HG03103 (cell line): Measurements from ENCODE around the gene DGKI.

Experiments used
- ATAC-seq: cut with Tn5 transposase; IDR thresholded peaks from one replicate; pipeline ENCODE4 v1.9.1; 2021; ENCODE audit warnings: low read depth; ENCODE audit not compliant: unreplicated experiment

Gene DGKI

DNA sequence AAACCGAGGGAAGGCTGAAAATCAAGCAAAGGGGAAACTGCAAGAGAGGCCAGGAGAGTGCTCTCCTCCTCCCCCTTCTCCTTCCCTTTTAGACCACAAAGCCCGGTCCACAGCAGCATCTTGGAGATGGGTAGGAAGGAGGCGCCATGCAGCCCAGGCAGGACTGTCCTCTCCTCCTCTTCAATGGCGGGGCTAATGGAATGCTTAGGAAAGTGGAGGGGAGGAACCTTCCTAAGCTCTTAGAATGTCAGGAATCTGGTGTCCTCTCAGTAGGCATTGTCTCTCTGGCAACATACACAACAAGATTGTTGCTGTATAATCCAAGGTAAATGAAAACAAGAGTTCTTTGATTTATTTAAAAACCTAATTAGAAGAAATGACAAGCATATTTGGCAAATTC lies 185.1 kb downstream of the DGKI start:
- no peak for ATAC-seq

- ATAC-seq = no peak
These were observed 188.4 kb downstream of the DGKI start for GRCh38 chr7:137658190-137658900.

- no peak for ATAC-seq
These were observed 189.1 kb downstream of the DGKI start for GRCh38 chr7:137657476-137658189.

- no peak for ATAC-seq
These were observed 189.9 kb downstream of the DGKI start for GRCh38 chr7:137656850-137657232.

DNA sequence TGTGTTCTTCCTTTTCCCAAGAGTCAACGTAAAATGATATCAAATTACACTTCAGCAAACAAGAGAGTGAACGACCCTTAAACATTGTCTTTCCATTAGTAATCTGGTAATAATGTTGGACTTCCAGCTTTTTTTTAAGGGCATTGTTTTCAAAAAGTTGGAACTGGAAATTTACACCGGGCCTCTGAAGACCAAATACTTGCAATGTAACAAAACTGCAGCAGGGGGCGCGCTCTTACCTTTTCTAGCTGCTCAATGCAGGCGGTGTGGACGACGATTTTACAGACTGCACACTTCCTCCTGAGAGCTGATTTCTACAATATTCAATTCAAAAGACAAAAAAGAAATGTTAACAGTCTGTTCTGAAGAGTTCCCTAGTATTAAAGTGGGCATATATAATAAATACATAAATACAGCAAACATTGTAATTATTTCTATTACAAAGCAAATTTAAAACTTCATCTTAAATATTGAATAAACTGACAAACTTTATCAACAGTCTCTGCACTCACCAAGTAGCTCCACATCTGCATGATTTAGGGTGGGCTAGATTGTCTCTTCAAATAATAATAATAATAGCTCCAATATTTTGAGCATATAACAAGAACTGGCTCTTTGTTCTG lies 190.4 kb downstream of the DGKI start:
- peak; percentile 81 for ATAC-seq

DNA sequence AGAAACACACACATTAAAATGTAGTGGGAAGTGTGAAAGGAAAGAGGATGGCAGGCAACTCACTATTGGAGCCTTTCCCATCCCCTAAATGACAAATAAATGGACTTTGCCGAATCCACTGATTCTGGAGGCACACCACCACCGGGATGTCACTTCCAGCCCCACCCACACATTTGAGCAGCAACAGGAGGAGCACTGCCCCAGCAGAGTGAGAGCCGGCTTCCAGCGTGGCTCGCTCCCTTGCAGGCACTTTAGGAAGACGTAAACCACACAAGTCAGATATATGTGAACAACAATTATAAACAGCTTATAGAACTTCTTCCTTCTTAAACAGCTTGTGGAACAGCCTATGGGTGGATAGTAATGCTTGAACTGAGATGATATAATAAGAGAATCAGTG lies 191.0 kb downstream of the DGKI start:
- ATAC-seq = no peak

DNA sequence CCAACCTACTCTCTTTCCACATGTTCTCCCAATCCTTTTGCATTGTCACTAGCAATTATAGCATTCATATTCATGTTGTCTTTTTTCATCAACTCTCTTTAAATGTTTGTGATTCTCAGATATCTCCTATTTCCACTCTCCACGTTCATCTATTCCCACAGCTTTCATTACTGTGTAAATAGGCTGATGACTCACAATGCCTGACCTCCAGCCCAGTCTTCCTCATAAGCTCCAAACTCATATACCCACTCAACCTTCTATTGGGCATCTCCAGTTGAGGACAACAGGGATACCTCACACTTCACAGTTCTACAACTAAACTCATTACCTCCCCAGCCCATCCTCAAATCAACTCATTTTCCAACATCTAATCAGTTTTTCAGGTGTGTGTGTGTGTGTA lies 194.1 kb downstream of the DGKI start:
- no peak for ATAC-seq

DNA sequence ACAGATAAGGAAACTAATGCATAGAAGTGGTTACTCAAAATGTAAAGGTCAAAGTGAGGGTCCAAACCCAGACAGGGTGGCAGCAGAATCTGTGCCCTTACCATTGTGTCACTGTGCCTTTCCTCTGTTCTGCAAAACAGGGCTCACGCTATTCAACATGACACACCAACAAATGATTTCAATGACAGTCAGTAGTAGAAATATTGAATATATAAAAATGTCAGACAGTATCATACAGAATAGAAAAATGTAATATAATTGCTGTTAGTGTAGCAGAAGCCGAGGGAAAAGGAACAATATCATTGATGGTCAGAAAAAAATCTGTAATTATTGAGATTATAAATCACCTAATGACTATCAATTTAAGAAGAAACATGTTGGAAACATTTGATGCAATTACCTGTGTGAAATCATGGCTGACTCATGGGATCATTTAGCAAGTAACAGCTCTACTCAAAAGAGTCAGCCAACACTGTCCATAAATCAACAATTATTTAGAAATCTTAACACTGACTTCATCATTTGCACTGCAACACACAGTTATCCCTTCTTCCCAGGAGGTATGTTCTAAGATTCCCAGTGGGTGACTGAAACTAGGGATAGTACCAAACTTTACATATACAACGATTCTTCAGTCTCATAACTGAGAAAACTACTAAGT lies 198.7 kb downstream of the DGKI start:
- no peak for ATAC-seq

DNA sequence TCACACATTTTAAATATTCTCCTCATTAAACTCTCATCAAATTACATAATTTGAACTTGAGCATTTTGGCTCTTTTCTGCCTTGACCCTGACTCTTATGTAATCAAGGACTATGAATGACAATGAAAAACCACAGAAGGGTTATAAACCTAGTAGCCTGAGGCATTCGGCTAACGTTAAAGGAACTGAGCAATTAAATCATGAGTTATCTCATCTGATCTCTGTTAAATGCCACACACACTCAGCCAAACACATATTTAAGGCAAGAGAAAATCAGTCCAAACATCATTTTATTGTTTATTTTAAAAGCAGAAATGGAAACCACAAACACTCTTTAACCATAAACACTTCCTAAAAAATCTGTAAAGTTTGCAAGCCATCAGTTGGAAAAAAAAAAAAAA lies 204.3 kb downstream of the DGKI start:
- ATAC-seq = no peak

- ATAC-seq = no peak
These were observed 204.7 kb downstream of the DGKI start for GRCh38 chr7:137642031-137642430.

GRCh38 chr7:137636376-137636775 lies 210.4 kb downstream of the DGKI start:
- ATAC-seq = no peak

DNA sequence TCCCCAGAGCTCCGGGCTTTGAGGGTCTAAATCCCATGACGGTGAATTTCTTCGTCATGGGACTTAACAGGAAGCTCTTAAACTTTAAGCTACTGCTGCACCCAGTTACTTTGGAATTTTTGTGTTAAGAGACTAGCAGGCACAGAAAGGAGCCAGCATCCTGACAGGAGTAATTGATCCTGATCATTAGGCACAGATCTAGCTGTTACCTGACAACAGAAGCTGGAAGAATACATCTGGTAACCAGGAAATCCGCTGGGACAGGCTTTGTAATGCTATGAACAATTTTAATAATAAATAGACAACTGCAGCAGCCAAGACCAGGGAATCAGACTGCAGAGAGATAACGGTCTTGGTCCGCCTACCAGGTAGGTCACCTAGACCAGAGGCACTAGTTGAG lies 210.9 kb downstream of the DGKI start:
- no peak for ATAC-seq

DNA sequence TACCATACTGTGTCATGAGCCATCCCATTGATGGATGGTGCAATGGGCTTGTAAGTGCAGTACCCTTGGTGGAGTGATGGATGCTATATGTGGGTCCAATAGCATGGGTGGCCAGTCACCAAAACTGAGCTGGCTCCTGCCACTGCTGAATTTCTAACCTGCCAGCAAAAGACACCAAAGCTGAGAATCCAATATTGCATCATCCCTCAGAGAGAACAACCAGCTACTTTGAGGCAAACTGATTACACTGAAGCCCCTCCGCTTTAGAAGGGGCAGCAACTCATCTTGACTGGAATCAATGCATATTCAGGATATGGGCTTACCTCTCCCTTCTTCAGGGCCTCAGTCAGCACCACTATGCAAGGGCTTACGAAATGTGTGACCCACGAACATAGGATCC lies 211.6 kb downstream of the DGKI start:
- no peak for ATAC-seq

DNA sequence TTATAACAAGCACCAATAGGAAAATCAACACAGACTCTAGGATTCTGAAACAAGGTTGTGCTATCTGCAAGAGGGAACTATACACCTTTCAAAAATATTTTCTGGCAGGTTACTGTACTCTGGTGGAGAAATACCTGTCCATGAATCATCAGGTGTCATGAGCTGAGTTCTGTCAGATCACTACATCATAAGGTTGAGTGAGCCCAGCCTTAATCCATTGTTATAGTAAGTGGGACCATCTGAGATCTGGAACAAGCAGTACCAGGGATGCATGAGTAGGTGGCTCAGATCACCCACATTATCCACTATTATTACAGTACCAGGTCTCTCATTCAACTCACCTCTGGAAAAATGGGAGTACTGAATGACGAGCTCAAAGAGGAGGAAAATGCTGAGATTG lies 212.4 kb downstream of the DGKI start:
- ATAC-seq = no peak

DNA sequence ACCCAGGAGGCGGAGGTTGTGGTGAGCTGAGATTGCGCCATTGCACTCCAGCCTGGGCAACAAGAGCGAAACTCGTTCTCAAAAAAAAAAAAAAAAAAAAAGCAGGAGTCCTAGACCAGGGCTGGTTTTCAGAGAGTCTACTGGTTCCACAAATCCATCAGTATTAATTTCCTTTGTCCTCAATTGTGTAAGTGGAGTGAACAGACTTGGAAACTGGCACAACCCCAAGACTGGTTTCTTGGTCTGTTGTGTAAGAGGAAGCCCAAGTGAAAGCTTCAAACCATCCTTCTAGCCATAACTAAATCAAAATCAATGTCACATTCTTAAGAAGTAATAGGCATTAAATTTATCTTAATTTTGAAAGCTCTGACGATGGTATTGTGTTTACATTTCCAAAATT lies 213.6 kb downstream of the DGKI start:
- no peak for ATAC-seq

DNA sequence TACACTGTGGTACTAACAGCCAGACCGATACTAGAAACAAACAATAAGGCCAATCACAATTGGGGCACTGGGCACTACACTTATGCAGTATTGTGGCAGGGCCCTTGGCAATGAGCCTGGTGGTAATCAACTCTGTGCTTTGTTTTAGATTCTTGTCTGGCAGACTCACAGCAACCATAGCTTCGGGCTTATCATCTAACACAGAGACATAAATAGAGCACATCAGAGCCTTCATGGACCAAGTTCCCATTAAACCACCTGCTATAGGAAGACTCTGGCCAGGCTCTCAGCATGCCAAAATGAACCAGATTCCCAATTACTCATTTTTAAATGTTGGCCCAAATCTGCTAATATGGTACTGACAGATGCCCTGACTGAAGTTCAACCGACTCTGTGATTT lies 218.6 kb downstream of the DGKI start:
- no peak for ATAC-seq

DNA sequence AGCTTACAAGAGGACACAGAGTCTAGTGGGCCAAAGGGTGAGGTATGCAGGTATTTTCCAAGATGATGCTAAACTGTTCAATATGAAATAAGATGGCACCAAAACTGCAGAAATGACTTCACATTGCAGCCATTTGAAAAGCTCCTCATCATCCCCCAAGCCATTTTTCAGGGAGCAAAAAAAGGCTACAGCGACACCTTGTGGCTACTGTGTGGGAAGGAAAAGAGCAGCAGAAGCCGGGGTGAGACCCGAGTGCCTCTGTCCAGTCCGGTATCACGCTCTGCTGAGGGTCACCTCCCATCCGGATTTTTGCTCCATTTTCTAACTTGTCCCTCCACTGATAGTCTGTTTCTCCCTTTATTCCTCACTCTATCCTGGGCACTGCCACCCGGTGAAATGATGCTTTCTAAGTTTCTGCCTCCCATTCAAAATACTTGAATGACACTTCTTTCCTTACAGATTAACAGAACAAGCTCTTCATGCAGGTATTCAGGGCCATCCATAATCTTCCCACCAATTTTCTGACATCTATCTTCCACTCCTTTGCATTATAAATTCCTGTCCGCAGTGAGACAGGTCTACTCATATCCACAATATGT lies 220.2 kb downstream of the DGKI start:
- ATAC-seq = peak; percentile 92

DNA sequence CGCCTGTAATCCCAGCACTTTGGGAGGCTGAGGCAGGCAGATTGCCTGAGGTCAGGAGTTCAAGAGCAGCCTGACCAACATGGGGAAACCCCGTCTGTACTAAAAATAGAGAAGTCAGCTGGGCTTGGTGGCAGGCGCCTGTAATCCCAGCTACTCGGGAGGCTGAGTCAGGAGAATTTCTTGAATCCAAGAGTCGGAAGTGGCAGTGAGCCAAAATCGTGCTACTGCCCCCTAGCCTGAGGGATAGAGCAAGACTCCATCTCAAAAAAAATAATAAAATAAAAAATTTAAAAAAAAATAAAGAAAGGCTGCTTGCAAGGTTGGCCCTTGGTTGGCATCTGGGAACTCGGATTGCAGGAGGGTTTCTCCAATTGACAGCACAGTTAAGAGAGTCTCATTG lies 221.6 kb downstream of the DGKI start:
- no peak for ATAC-seq

DNA sequence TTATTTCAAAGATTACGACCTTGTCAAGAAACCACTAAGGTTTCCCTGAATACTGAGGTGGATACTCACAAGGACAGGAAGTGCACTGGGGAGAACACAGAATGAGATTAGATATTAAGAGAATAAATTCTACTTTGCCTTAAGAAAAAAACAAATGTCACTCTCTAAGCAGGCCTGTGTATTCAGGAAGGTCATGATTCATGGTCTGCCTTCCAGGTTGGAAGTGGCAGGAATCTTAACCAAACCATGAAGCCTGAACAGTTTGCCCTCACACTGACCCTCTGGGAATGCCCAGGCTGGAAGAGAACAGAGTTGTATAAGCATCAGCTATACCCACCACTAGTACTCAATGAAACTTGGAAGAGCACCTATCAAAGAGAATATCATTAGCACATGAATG lies 227.6 kb downstream of the DGKI start:
- ATAC-seq = no peak

DNA sequence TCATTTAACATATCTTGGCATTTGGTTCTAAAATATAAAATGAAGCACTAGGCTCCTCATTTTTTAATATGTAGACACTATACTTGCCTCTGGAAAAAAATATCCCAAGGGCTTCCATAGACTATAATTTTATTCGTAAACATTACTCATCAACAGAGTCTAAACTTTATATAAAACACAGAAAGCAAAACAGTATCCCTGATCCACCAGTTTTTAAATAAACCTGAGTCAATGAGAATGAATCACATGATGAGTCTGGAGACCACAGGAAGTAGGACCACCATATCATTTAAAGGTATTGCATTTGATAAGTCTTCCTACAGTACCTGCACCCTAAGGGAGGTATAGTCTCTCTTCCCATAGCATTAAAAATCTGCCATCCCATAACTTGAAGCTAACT lies 228.0 kb downstream of the DGKI start:
- no peak for ATAC-seq

- ATAC-seq = no peak
These were observed 233.7 kb downstream of the DGKI start for GRCh38 chr7:137613006-137613525.
